Muscle layer of duodenum (tissue), 2 donors: ENCODE results near the gene RNF152.

ENCODE experiments used
- H3K27ac ChIP-seq: one replicate; pipeline ENCODE4 v1.7.0; 2013; ENCODE audit warnings: mild to moderate bottlenecking, low read length
- H3K27me3 ChIP-seq: one replicate; pipeline ENCODE4 v1.7.0; 2013; ENCODE audit warnings: low read depth, mild to moderate bottlenecking, control low read depth, low read length
- H3K36me3 ChIP-seq, 2 donors: one replicate each; pipeline ENCODE4 v1.7.0; 2013; ENCODE audit warnings: low read length in 2 of 2, control low read depth in 1 of 2, mild to moderate bottlenecking in 1 of 2; ENCODE audit not compliant: insufficient read depth in 2 of 2, control insufficient read depth in 1 of 2
- H3K4me1 ChIP-seq, 2 donors: one replicate each; pipeline ENCODE4 v1.7.0; 2013; ENCODE audit warnings: low read length in 2 of 2, mild to moderate bottlenecking in 2 of 2, control low read depth in 1 of 2, moderate library complexity in 1 of 2; ENCODE audit not compliant: insufficient read depth in 2 of 2, control insufficient read depth in 1 of 2
- H3K4me3 ChIP-seq, 2 donors: one replicate each; pipeline ENCODE4 v1.7.0; 2013; ENCODE audit warnings: low read length in 2 of 2, low read depth in 1 of 2, mild to moderate bottlenecking in 1 of 2
- H3K9me3 ChIP-seq, 2 donors: one replicate each; pipeline ENCODE4 v1.7.0; 2013; ENCODE audit warnings: low read length in 2 of 2, control low read depth in 1 of 2, mild to moderate bottlenecking in 1 of 2; ENCODE audit not compliant: control insufficient read depth in 1 of 2
- donor health status: healthy.

RNF152 gene

DNA sequence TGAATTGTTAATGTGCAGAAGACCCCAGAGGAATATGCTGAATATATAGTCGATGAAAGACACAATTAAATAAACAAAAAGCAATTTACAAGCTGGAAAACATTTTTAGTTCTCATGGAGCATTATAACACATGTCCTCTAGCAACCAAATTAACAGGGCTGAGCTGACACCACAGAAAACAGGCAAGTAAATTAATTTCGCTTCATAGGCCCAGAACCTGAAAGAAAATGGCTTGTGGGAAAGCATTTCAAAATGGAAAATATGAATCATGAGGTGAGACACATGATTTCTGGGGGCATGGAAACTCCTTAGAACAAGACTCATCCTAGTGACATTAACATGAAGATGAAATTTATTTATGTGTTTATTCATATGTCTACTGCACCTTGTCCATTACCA lies 25.0 kb upstream of the RNF152 start:
- Histone ChIP-seq H3K9me3 (no peaks in the 10 kb centered on the region), H3K4me1 (no peaks in the 10 kb centered on the region), H3K27ac (no peak overlapping the region), H3K36me3 (no peaks in the 10 kb centered on the region), H3K4me3 (no peak overlapping the region), H3K27me3 (no peaks in the 10 kb centered on the region)

DNA sequence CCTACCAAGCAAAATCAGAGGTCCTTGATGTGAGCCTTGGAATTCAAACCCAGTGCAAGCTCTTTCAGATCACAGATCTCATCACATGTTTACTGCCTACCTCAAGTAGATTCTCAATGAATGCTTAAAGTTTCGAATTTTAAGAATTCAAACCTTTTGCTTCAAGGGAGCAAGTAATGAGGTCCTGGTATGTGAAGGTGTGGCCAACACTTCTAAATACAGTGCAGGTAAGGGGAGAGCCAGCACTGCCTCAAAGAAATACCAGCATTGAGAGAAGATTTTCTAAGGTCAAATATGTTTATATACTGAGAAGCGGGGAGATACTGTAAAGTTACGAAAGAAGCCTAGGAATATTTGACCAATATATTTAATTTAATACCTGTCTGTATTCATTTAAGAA lies 19.7 kb upstream of the RNF152 start:
- Histone ChIP-seq H3K9me3 (no peaks in the 10 kb centered on the region), H3K4me1 (no peaks in the 10 kb centered on the region), H3K4me3 (no peak overlapping the region), H3K27ac (no peak overlapping the region), H3K36me3 (no peaks in the 10 kb centered on the region), H3K27me3 (no peaks in the 10 kb centered on the region)

DNA sequence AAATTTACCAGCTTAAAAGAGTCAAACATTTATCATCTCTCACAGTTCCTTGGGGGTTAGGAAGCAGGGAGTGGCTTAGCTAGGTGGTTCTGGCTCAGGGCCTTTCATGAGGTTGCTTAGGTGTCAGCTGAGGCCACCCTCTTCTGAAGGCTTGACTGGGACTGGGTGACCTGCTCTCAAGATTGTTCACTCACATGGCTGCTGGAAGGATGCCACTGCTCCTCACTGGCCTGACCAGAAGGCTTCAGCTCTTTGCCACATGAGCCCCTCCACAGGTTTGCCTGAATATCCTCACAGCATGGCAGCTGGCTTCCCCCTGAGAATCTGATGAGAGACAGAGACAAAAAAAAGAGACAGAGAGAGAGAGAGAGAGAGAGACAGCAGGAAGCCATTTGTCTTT lies 17.3 kb upstream of the RNF152 start:
- Histone ChIP-seq H3K36me3 (no peaks in the 10 kb centered on the region), H3K27me3 (no peaks in the 10 kb centered on the region), H3K9me3 (no peaks in the 10 kb centered on the region), H3K27ac (no peak overlapping the region), H3K4me1 (no peaks in the 10 kb centered on the region), H3K4me3 (no peak overlapping the region)

DNA sequence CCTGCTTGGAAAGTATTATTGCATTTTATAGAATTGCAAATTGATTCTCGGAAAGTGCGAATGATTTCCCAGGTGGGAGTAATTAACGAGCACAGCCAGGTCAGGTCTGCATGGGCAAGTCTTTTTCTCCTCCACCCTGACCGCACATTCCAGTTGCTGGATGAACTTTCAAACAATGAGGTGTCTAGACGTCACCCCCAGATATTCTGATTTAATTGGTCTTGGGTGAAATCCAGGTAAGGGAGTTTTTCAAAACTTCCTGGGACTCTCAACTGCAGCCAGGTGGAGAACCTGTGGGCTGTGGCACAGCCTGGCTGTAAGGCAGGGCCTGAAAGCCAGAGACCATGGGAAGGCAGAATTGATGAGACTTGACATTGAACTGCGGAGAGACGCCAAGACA lies 15.9 kb upstream of the RNF152 start:
- Histone ChIP-seq H3K27ac (no peak overlapping the region), H3K9me3 (no peaks in the 10 kb centered on the region), H3K4me1 (no peaks in the 10 kb centered on the region), H3K36me3 (no peaks in the 10 kb centered on the region), H3K27me3 (no peaks in the 10 kb centered on the region), H3K4me3 (no peak overlapping the region)

DNA sequence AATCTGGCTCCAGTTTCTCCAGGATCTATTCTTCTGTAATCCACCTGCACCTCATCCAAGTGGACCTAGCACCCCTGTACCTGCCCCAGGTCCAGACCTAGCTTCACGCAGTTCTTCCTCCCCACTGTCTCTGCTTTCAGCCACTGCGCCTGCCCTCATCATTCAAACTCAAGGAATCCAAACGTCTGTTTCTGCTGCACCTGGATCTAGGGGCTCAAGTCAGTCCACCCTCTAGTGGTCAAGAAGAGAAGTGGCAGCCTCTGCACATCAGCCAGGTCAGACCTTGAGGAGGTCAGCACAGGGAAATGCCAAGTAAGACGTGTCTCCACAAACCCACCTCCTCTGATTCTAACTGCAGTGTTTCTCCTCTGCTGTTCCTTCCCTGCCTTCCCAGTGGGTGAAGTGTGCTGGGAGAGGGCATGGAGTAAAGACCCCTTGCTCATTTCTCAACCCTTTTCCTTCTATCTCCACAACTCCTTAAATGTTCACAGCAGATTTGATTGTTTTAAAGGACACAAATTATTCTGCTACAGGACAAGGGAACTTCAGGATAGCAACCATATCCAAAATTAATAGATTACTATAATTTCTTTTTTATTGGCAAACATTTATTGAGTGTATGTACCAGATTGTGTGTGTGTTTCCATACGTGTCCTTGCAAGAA lies 8.6 kb upstream of the RNF152 start:
- no peaks in the 10 kb centered on the region for H3K27me3 ChIP-seq
- peaks cover 0 to 9% of the 10 kb centered on the region in 2 donors for H3K4me1 ChIP-seq
- H3K36me3 ChIP-seq, result no peaks in the 10 kb centered on the region
- no peaks in the 10 kb centered on the region for H3K9me3 ChIP-seq
- H3K4me3 ChIP-seq, result no peak overlapping the region
- no peak overlapping the region for H3K27ac ChIP-seq

DNA sequence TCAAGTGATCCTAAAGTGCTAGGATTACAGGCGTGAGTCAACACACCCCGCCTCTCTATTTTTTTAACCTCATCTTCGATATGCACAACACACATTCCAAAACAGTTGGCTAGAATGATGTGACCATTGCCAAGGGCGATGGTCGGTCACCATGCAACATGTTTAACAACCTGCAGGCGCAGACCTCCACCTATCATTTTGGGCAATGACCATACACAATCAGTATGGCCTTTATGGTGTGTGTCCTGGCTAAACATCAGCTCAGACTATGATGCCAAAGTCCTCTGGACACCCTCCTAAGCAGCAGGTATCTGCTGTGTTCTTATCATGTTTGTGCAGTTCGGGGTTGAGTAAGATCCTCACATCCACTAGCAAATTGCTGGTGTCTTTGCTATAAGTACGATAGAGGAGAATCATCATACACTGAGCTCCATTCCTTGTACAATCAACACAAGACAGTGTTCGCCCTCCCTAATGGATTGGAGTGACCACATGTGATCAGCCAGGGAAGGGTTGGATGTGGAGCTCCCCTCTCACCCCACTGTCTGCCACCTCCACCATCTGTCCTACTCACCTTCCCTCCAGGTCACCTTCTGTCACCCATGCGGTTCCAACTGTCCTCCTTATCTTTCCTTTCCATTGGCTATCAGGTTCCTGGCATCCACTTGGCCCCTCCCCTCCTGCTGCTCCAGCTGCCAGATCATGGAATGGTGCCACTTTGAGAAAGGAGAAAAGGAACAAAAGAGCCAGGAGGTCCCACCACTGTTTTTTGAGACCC lies 7.9 kb upstream of the RNF152 start:
- no peak overlapping the region for H3K27ac ChIP-seq
- no peaks in the 10 kb centered on the region for H3K9me3 ChIP-seq
- no peak overlapping the region for H3K4me3 ChIP-seq

DNA sequence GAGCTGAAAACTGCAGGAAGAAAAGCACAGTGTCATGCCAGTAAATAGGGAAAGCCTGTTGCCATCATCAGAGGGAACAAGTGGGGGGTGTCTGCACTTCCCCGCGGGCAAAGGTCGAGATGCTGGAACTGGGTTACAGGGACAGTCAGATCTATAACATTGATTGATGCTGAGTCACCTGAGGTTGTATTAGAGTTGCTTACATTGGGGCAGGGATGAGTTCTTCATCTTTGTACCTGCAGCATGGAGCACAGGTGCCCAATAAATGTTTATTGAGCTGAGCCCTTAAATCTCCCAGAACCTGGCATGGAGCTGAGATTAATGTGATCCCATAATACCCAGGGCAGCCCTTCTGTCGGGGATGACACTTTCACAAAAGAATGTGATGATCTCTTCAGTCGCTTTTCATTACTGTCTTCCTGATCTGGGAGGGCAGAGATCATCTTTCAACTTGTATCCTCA lies 5.9 kb upstream of the RNF152 start:
- no peaks in the 10 kb centered on the region for H3K27me3 ChIP-seq
- peaks cover 0 to 15% of the 10 kb centered on the region in 2 donors for H3K4me1 ChIP-seq
- H3K36me3 ChIP-seq, result no peaks in the 10 kb centered on the region
- no peaks in the 10 kb centered on the region for H3K9me3 ChIP-seq
- H3K27ac ChIP-seq, result no peak overlapping the region
- no peak overlapping the region for H3K4me3 ChIP-seq

More for the DNA sequence above, 7.9 kb upstream of the RNF152 start:
- Histone ChIP-seq H3K4me1 (peaks cover 0 to 12% of the 10 kb centered on the region in 2 donors), H3K36me3 (no peaks in the 10 kb centered on the region), H3K27me3 (no peaks in the 10 kb centered on the region)

DNA sequence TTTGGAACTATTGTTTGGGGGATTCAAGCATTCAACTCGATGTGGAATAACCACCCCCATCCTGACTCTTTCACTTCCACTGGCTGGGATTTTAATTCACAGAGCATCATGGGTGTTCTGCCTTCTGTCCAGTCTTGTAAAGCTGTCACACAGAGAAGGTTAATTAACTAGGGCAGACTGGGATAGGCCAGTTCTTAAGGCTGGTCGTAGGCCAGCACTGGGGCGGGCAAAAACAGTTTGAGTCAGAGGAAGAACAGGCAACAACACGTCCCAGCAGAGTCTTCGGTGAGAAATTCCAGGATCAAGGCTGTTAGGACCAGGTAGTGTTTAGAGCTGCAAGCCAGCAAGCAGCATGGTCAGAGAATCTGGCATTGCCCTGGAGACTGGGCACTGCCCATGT lies 4.0 kb upstream of the RNF152 start:
- Histone ChIP-seq H3K27me3 (no peaks in the 10 kb centered on the region), H3K27ac (no peak overlapping the region), H3K4me3 (no peak overlapping the region)

DNA sequence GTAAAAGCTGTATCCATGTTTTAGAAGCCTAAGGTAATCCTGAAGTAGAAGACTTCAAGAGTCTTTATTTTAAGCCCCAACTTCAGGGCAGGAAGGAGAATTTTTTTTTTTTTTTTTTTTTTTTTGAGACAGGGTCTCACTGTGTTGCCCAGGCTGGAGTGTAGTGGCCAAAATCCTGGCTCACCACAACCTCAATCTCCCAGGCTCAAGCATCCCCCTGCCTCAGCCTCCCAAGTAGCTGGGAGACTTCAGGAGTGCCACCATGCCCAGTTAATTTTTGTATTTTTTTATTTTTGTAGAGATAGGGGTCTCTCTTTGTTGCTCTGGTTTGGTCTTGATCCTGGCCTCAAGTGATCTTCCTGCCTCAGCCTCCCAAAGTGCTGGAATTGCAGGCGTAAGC lies 3.3 kb upstream of the RNF152 start:
- H3K27ac ChIP-seq, result no peak overlapping the region
- no peaks in the 10 kb centered on the region for H3K9me3 ChIP-seq
- H3K4me1 ChIP-seq, result peaks cover 0 to 22% of the 10 kb centered on the region in 2 donors
- no peak overlapping the region for H3K4me3 ChIP-seq
- H3K36me3 ChIP-seq, result no peaks in the 10 kb centered on the region
- no peaks in the 10 kb centered on the region for H3K27me3 ChIP-seq

More for the DNA sequence above, 4.0 kb upstream of the RNF152 start:
- Histone ChIP-seq H3K9me3 (no peaks in the 10 kb centered on the region), H3K4me1 (peaks cover 0 to 22% of the 10 kb centered on the region in 2 donors), H3K36me3 (no peaks in the 10 kb centered on the region)

DNA sequence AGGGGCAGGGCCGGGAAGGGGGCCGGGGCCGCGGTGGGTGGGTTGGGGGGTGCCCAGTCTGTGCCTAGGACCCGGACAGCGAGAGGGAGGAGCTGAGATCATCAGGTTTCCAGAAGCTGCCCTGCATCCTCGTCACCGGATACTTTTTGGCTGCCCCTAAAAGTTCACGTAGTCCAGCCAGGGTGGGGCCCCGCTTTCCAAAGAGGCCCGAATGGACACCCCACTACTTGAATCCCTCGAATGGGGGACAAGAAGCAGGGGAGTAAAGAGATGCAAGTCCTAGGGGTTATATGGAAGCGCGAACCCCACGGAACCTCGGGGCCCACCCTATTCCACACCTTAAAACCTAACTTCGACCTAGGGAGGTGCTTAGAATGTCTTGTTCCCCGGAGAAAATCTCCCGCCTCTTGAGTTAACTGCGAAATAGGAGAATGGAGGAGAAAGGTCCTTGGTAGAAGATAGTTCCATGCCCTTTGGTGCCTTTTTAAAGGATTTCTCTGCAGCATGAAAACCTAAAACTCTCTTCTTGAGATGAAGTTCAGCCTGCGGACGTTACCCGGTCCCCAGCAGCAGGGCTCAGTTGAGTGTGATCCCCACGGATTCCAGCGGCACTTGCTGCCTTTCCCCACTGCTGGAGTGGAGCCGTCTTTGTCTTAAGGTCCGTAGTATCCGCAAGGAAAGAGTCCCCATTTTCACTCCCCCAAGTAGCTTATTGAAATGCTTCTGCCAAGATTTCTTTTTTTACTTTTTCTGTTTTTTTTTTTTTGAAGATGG lies 2.1 kb upstream of the RNF152 start:
- no peaks in the 10 kb centered on the region for H3K27me3 ChIP-seq
- no peaks in the 10 kb centered on the region for H3K9me3 ChIP-seq
- H3K4me3 ChIP-seq, result peak overlapping the region; percentile 3 to 85
- no peaks in the 10 kb centered on the region for H3K36me3 ChIP-seq
- H3K27ac ChIP-seq, result no peak overlapping the region
- peaks cover 0 to 22% of the 10 kb centered on the region in 2 donors for H3K4me1 ChIP-seq
